GM12891 (cell line): ENCODE measurements around the gene FLNA.

Experiments
- PAX5 ChIP-seq: IDR thresholded peaks from 2 replicates; pipeline ENCODE4 v1.6.1; 2011; ENCODE audit warnings: low read length, moderate library complexity, mild to moderate bottlenecking; ENCODE audit not compliant: insufficient read depth, severe bottlenecking
- POLR2A ChIP-seq: IDR thresholded peaks from 2 replicates; pipeline ENCODE4 v1.6.1; 2011; ENCODE audit warnings: low read depth, low read length, control low read depth
- POLR2AphosphoS5 ChIP-seq: IDR thresholded peaks from 2 replicates; pipeline ENCODE4 v1.6.1; 2011; ENCODE audit warnings: low read depth, low read length, control low read depth
- POU2F2 ChIP-seq: IDR thresholded peaks from 2 replicates; pipeline ENCODE4 v1.6.1; 2011; ENCODE audit warnings: low read depth, mild to moderate bottlenecking, control low read depth, low read length, moderate library complexity
- SPI1 ChIP-seq: IDR thresholded peaks from 2 replicates; pipeline ENCODE4 v1.6.1; 2011; ENCODE audit warnings: low read depth, low read length, control low read depth
- TAF1 ChIP-seq: IDR thresholded peaks from 2 replicates; pipeline ENCODE4 v1.6.1; 2011; ENCODE audit warnings: low read depth, low read length, control low read depth

DNA sequence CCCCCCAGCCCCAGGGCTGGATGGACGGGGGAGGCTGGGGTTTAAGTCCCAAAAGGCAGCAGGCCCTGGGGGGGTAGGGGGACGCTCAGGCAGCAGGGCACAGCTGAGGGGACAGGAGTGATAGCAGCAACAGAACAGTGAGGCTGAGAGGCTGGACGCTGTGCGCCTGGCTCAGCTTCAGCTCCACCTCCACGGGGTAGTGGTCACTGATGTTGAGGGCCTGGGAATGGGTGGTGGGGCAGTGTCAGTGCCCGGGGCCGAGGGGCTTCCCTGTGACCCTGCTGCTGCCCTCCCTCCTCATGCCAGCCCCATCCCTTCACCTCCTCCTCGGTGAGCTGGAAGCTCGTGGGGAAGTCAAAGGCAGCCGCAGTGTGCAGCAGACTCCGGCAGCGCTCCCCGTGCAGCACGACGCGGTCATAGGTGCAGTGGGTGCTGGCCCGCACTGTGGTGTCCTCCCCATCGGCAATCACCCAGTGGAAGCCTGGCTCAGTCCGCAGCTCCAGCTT is 28.2 kb upstream of the FLNA start:
- TF ChIP-seq SPI1 (no peak), POLR2AphosphoS5 (no peak), POLR2A (no peak), TAF1 (no peak), PAX5 (no peak), POU2F2 (no peak)
